H1 (cell line): ENCODE measurements around the gene MYO1D. TPM values are rescaled to one million over a fixed set of nuclear protein-coding genes. Genes with fewer than 3 reads are reported as not detected.
A peak's percentile ranks its signal among the peaks of the same experiment; 100 is the strongest.

ENCODE experiments used
- CTCF ChIA-PET: fragments of 300-600 bp; sonication (Branson Sonifier 250); formaldehyde crosslinking; loops from one replicate; lab custom pipeline; 2021; ENCODE audit not compliant: partially characterized antibody; lab: Charles Lee
- POLR2A ChIA-PET: fragments of 300-600 bp; sonication (Branson Sonifier 250); formaldehyde crosslinking; loops from one replicate; lab custom pipeline; 2021; ENCODE audit warnings: inconsistent platforms; ENCODE audit not compliant: partially characterized antibody; lab: Charles Lee
- DNase-seq, 2 experiments: peaks; one replicate each; pipeline versions ENCODE4 v3.0.0 to v3.0.0-alpha.2; 2010 to 2022; ENCODE audit warnings: low spot score in 2 of 2, low read depth in 1 of 2, mixed read lengths in 1 of 2
- FAIRE-seq: peaks from 2 replicates; lab custom pipeline; 2011; peaks lifted over from hg19 to GRCh38; lab: Jason Lieb, UNC
- H2AFZ ChIP-seq: 2 replicates; pipeline ENCODE4 v1.8.1; 2012; ENCODE audit warnings: low read length, inconsistent platforms
- H2AK5ac ChIP-seq: 2 replicates; pipeline ENCODE4 v1.6.1; 2013; ENCODE audit warnings: low read depth, low read length
- H2BK120ac ChIP-seq: replicated peaks from 2 replicates; pipeline ENCODE3; 2013; ENCODE audit warnings: low read depth, low read length, inconsistent platforms
- H2BK12ac ChIP-seq: 2 replicates; pipeline ENCODE4 v1.6.1; 2013; ENCODE audit warnings: low read depth, low read length
- H2BK15ac ChIP-seq: 2 replicates; pipeline ENCODE4 v1.6.1; 2013; ENCODE audit warnings: low read length
- H2BK20ac ChIP-seq: 2 replicates; pipeline ENCODE4 v1.6.1; 2013; ENCODE audit warnings: low read length
- H2BK5ac ChIP-seq: 2 replicates; pipeline ENCODE4 v1.6.1; 2013; ENCODE audit warnings: low read depth, low read length
- H3K14ac ChIP-seq: 2 replicates; pipeline ENCODE4 v1.6.1; 2013; ENCODE audit warnings: inconsistent platforms; ENCODE audit not compliant: insufficient read length
- H3K18ac ChIP-seq: 2 replicates; pipeline ENCODE4 v1.6.1; 2013; ENCODE audit warnings: low read length; ENCODE audit errors: extremely low read depth
- H3K23ac ChIP-seq: 2 replicates; pipeline ENCODE4 v1.6.1; 2013; ENCODE audit warnings: inconsistent platforms; ENCODE audit not compliant: insufficient read length
- H3K23me2 ChIP-seq: 2 replicates; pipeline ENCODE4 v1.6.1; 2013; ENCODE audit warnings: low read depth, low read length
- H3K27ac ChIP-seq: 2 replicates; pipeline ENCODE4 v1.6.1; 2011; ENCODE audit warnings: low read depth, low read length, inconsistent platforms
- H3K27me3 ChIP-seq, 4 experiments: replicated peaks in 1 of 4; 1 replicate in 1 of 4; 2 replicates in 3 of 4; pipeline versions ENCODE4 v1.6.1 to v1.8.1; 2011 to 2013; ENCODE audit warnings: low read length in 3 of 4, mild to moderate bottlenecking in 3 of 4, inconsistent platforms in 2 of 4, mixed read lengths in 2 of 4, moderate library complexity in 1 of 4; ENCODE audit not compliant: control insufficient read depth in 3 of 4, insufficient read depth in 3 of 4; ENCODE audit errors: extremely low read depth in 1 of 4
- H3K36me3 ChIP-seq, 4 experiments: 2 replicates each; pipeline versions ENCODE4 v1.6.1 to v1.8.1; 2011 to 2013; ENCODE audit warnings: mild to moderate bottlenecking in 4 of 4, low read length in 3 of 4, moderate library complexity in 2 of 4, control low read depth in 1 of 4, inconsistent platforms in 1 of 4; ENCODE audit not compliant: insufficient read depth in 4 of 4, control insufficient read depth in 2 of 4
- H3K4ac ChIP-seq: replicated peaks from 2 replicates; pipeline ENCODE3; 2013; ENCODE audit warnings: low read length, low read depth, mixed read lengths, inconsistent platforms; ENCODE audit not compliant: insufficient read length
- H3K4me1 ChIP-seq, 4 experiments: replicated peaks in 1 of 4; 1 replicate in 1 of 4; 2 replicates in 3 of 4; pipeline versions ENCODE4 v1.6.1 to v1.8.1; 2011 to 2013; ENCODE audit warnings: low read length in 3 of 4, inconsistent platforms in 2 of 4, mixed read lengths in 1 of 4; ENCODE audit not compliant: insufficient read depth in 4 of 4, control insufficient read depth in 3 of 4
- H3K4me2 ChIP-seq, 2 experiments: 2 replicates each; pipeline versions ENCODE4 v1.6.1 to v1.8.1; 2011 to 2013; ENCODE audit warnings: low read depth in 2 of 2, low read length in 2 of 2, control low read depth in 1 of 2, inconsistent platforms in 1 of 2, mild to moderate bottlenecking in 1 of 2; ENCODE audit not compliant: insufficient read depth in 1 of 2
- H3K4me3 ChIP-seq, 4 experiments: fragments of 200-600, 300-600 bp in 1 of 4; sonication (generic), shearing (Covaris generic), sonication (Bioruptor Twin) in 1 of 4; 2 replicates each; pipeline versions ENCODE4 v1.5.1 to v1.8.1; 2011 to 2016; ENCODE audit warnings: low read length in 4 of 4, low read depth in 3 of 4, control low read depth in 2 of 4, inconsistent platforms in 2 of 4, mild to moderate bottlenecking in 2 of 4, mixed read lengths in 1 of 4, moderate library complexity in 1 of 4; ENCODE audit not compliant: insufficient read depth in 2 of 4; ENCODE audit errors: extremely low read depth in 1 of 4
- H3K56ac ChIP-seq: replicated peaks from 2 replicates; pipeline ENCODE3; 2013; ENCODE audit warnings: low read depth, mild to moderate bottlenecking, mixed read lengths, low read length, inconsistent platforms; ENCODE audit not compliant: insufficient read length
- H3K79me1 ChIP-seq: 2 replicates; pipeline ENCODE4 v1.6.1; 2013; ENCODE audit warnings: low read depth, low read length, control low read depth
- H3K79me2 ChIP-seq, 2 experiments: 2 replicates each; pipeline versions ENCODE4 v1.6.1 to v1.8.1; 2012 to 2013; ENCODE audit warnings: low read length in 2 of 2, mild to moderate bottlenecking in 2 of 2, inconsistent platforms in 1 of 2; ENCODE audit not compliant: insufficient read depth in 2 of 2, control insufficient read depth in 1 of 2
- H3K9ac ChIP-seq, 4 experiments: replicated peaks in 1 of 4; 1 replicate in 1 of 4; 2 replicates in 3 of 4; pipeline versions ENCODE4 v1.6.1 to v1.8.1; 2011 to 2013; ENCODE audit warnings: low read depth in 3 of 4, low read length in 3 of 4, control low read depth in 2 of 4, mild to moderate bottlenecking in 2 of 4, moderate library complexity in 2 of 4, inconsistent platforms in 1 of 4; ENCODE audit errors: extremely low read depth in 1 of 4
- H3K9me3 ChIP-seq, 2 experiments: 2 replicates each; pipeline versions ENCODE4 v1.6.1 to v1.8.1; 2012 to 2013; ENCODE audit warnings: mild to moderate bottlenecking in 2 of 2, moderate library complexity in 2 of 2, control low read depth in 1 of 2, inconsistent platforms in 1 of 2, low read depth in 1 of 2, low read length in 1 of 2, mixed read lengths in 1 of 2; ENCODE audit not compliant: insufficient read depth in 2 of 2
- H4K20me1 ChIP-seq, 2 experiments: replicated peaks in 1 of 2; 2 replicates each; pipeline versions ENCODE3 to v1.8.1; 2011 to 2013; ENCODE audit warnings: inconsistent platforms in 2 of 2, low read length in 2 of 2, mild to moderate bottlenecking in 1 of 2; ENCODE audit not compliant: insufficient read depth in 2 of 2, control insufficient read depth in 1 of 2
- H4K5ac ChIP-seq: 2 replicates; pipeline ENCODE4 v1.6.1; 2013; ENCODE audit warnings: low read length, low read depth, mixed read lengths, inconsistent platforms; ENCODE audit not compliant: insufficient read length
- H4K8ac ChIP-seq: 2 replicates; pipeline ENCODE4 v1.8.0; 2013; ENCODE audit warnings: mild to moderate bottlenecking, moderate library complexity, low read length, inconsistent platforms; ENCODE audit not compliant: insufficient read depth; ENCODE audit errors: extremely low read depth
- H4K91ac ChIP-seq: replicated peaks from 2 replicates; pipeline ENCODE3; 2013; ENCODE audit warnings: low read length, mixed read lengths, inconsistent platforms; ENCODE audit not compliant: insufficient read length
- BACH1 ChIP-seq: IDR thresholded peaks from 2 replicates; pipeline ENCODE4 v1.6.1; 2012; ENCODE audit warnings: low read length, improper control_type of control experiment
- CEBPB ChIP-seq: IDR thresholded peaks from 2 replicates; pipeline ENCODE4 v1.6.1; 2012; ENCODE audit warnings: low read depth, low read length
- CHD2 ChIP-seq: IDR thresholded peaks from 2 replicates; pipeline ENCODE4 v1.6.1; 2012; ENCODE audit warnings: low read length, improper control_type of control experiment
- CREB1 ChIP-seq: IDR thresholded peaks from 2 replicates; pipeline ENCODE4 v1.6.1; 2012; ENCODE audit warnings: inconsistent platforms
- CTBP2 ChIP-seq: IDR thresholded peaks from 2 replicates; pipeline ENCODE4 v1.7.0; 2011; ENCODE audit warnings: borderline replicate concordance, mild to moderate bottlenecking, moderate library complexity, mixed read lengths, low read length; ENCODE audit not compliant: insufficient read depth, insufficient read length
- GABPA ChIP-seq: IDR thresholded peaks from 2 replicates; pipeline ENCODE4 v1.6.1; 2011; ENCODE audit warnings: mild to moderate bottlenecking, low read length, moderate library complexity, borderline replicate concordance; ENCODE audit not compliant: insufficient read depth
- JUN ChIP-seq: IDR thresholded peaks from 2 replicates; pipeline ENCODE4 v1.6.1; 2011; ENCODE audit warnings: low read depth, mild to moderate bottlenecking, improper control_type of control experiment, low read length
- NRF1 ChIP-seq: IDR thresholded peaks from 2 replicates; pipeline ENCODE4 v1.6.1; 2011; ENCODE audit warnings: mild to moderate bottlenecking, low read depth, low read length, improper control_type of control experiment
- SIRT6 ChIP-seq: IDR thresholded peaks from one replicate; pipeline ENCODE4 v1.7.1; 2012; ENCODE audit warnings: low read length, inconsistent platforms
- SUZ12 ChIP-seq: fragments of 200-600 bp; sonication (generic); IDR thresholded peaks from 2 replicates; pipeline ENCODE4 v1.6.1; 2012; ENCODE audit warnings: mild to moderate bottlenecking, inconsistent platforms, low read length, moderate library complexity, mixed read lengths
- TAF7 ChIP-seq: optimal IDR thresholded peaks from 2 replicates; pipeline ENCODE3; 2011; ENCODE audit warnings: low read depth, mild to moderate bottlenecking, inconsistent platforms, low read length, moderate library complexity, borderline replicate concordance
- YY1 ChIP-seq: IDR thresholded peaks from 2 replicates; pipeline ENCODE4 v1.6.1; 2011; ENCODE audit warnings: low read depth, mild to moderate bottlenecking, low read length
- WGBS, 2 experiments: shearing (Covaris generic) in 1 of 2; methylation state at CpG; one replicate each; pipeline versions ENCODE4 v1.1.6 to v1.1.7; 2013 to 2015; ENCODE audit warnings: low lambda C conversion rate in 2 of 2, mixed read lengths in 2 of 2, inconsistent platforms in 1 of 2, low coverage in 1 of 2, missing lambda C conversion rate in 1 of 2; ENCODE audit not compliant: insufficient replicate concordance in 2 of 2, insufficient coverage in 1 of 2, insufficient read length in 1 of 2; ENCODE audit errors: extremely low coverage in 1 of 2, missing lambda C conversion rate in 1 of 2; 5-methylcytosine and 5-hydroxymethylcytosine counted together
- polyA plus RNA-seq, 7 experiments: library from polyadenylated mRNA; depleted of rRNA in 3 of 7; stranded (reverse) in 5 of 7; unstranded in 2 of 7; fragments of >200 nt in 5 of 7; fragments of 200-250 nt in 2 of 7; gene quantifications; 1 replicate in 5 of 7; 2 replicates in 1 of 7; 4 replicates in 1 of 7; pipeline versions ENCODE4 v1.2.1 to v1.2.3, GENCODE V29; 2011 to 2013; ENCODE audit warnings: missing spikeins in 2 of 7, mixed read lengths in 2 of 7
- total RNA-seq: library from RNA; stranded (reverse); fragmentation: NEBNext Ultra II Directional; extraction: Animal tissue kit (Norgen Biotek cat#: 25700); gene quantifications from 2 replicates; pipeline ENCODE4 v1.2.1, GENCODE V29; 2021
- TF ChIP-seq, protein P1 (sequence below): IDR thresholded peaks from 2 replicates; pipeline ENCODE4 v1.6.1; 2012; ENCODE audit warnings: inconsistent platforms
- TF ChIP-seq, protein P2 (sequence below): IDR thresholded peaks from 2 replicates; pipeline ENCODE4 v1.6.1; 2012; ENCODE audit warnings: inconsistent platforms

Gene MYO1D
- total and polyA plus RNA-seq, 2 of the 8 experiments (the other 6 are each of a cell fraction or from before 2014, with no cell fraction given): 6.5 to 25.4 TPM

DNA sequence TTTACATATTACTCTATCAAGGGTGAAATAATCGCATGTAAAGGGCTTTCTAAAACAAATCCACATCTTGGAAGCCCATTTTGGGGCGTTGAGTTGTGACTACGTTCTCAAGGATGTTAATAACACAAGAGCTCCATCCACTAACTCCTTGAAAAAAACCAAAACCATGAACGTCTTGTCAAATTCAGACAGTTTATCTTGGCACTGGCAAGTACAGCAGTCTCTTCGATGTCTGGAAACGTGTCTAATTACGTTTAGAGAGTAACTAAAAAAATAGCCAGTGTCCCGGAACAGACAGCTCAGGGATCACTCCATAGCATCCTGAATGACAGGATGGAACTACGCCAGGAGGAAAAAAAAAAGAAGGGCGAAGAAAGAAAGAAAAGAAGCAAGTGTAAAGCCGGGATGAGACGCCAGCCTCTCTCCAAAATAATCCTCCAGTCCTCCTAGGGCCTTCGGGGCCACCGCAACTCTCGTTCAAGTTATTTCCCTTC, 954 bp downstream of the MYO1D start:
- Histone ChIP-seq H3K4ac (no peak overlapping the region), H3K27ac (no peak overlapping the region), H2BK120ac (no peak overlapping the region), H4K91ac (no peak overlapping the region), H3K36me3 (no peaks in the 10 kb centered on the region), H3K79me2 (peaks cover 0 to 35% of the 10 kb centered on the region in 2 experiments; a peak in 3 of 4 replicates), H3K18ac (no peak overlapping the region), H4K20me1 (peaks cover 0 to 9% of the 10 kb centered on the region in 2 experiments), H2AFZ (no peak overlapping the region), H2BK12ac (no peak overlapping the region), H3K14ac (no peak overlapping the region), H2BK15ac (no peak overlapping the region), H3K23ac (no peak overlapping the region), H2BK20ac (no peak overlapping the region), H3K23me2 (no peaks in the 10 kb centered on the region; the same call in none of the 2 replicates), H3K56ac (no peak overlapping the region), H2AK5ac (no peak overlapping the region), H3K9ac (peak overlapping the region in 2 of 4 experiments; percentile 44 to 85; a peak in 4 of 7 replicates), H3K79me1 (peaks cover 9% of the 10 kb centered on the region; the same call in 1 of the 2 replicates), H4K8ac (no peak overlapping the region), H2BK5ac (no peak overlapping the region), H3K4me3 (peak overlapping the region; percentile 66 to 89 (median 78)), H3K27me3 (no peaks in the 10 kb centered on the region), H3K4me1 (no peaks in the 10 kb centered on the region), H3K4me2 (peak overlapping the region; percentile 73 to 79), H4K5ac (no peak overlapping the region), H3K9me3 (no peaks in the 10 kb centered on the region)
- POLR2A ChIA-PET: interaction anchor here (0.6 to 2.9 kb wide), 10 partner anchors 9 to 133 kb away, joined by 3 to 16 read pairs (median 5); no protein-coding TSS in a partner anchor
- CTCF ChIA-PET: interaction anchor here (0.7 to 6.1 kb wide), 20 partner anchors 9 to 105 kb away, joined by 3 to 77 read pairs (median 8); no protein-coding TSS in a partner anchor
- 15% methylated on average over 15 of the region's 15 CpGs; no CpG with 5 or more reads in 1 of the 2 experiments for WGBS, 2 experiments
- DNase-seq (no peak), FAIRE-seq (no peak)
- no peak for TF ChIP-seq CEBPB
- TF ChIP-seq, protein P1, sequence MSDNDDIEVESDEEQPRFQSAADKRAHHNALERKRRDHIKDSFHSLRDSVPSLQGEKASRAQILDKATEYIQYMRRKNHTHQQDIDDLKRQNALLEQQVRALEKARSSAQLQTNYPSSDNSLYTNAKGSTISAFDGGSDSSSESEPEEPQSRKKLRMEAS: no peak
- TF ChIP-seq NRF1: no peak
- TF ChIP-seq SUZ12: no peak
- TF ChIP-seq CHD2: no peak
- TF ChIP-seq GABPA: no peak
- no peak for TF ChIP-seq SIRT6
- no peak for TF ChIP-seq JUN
- TF ChIP-seq, protein P2, sequence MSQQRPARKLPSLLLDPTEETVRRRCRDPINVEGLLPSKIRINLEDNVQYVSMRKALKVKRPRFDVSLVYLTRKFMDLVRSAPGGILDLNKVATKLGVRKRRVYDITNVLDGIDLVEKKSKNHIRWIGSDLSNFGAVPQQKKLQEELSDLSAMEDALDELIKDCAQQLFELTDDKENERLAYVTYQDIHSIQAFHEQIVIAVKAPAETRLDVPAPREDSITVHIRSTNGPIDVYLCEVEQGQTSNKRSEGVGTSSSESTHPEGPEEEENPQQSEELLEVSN: no peak
- no peak for TF ChIP-seq YY1
- no peak for TF ChIP-seq CREB1
- TF ChIP-seq TAF7: no peak
- no peak for TF ChIP-seq BACH1
- no peak for TF ChIP-seq CTBP2
